Measurements from ENCODE around the gene HS1BP3.

Gene HS1BP3

GRCh38 chr2:20666005-20666303, 15.1 kb upstream of the HS1BP3 start:
- no peaks in the 10 kb centered on the region for H3K9me3 Mint-ChIP-seq
- peak overlapping the region; percentile 75 to 81 (median 80) for H3K4me3 Mint-ChIP-seq
- H3K36me3 Mint-ChIP-seq (ENCODE audit: low read depth): no peaks in the 10 kb centered on the region
- no peak for TF ChIP-seq CTCF (IDR thresholded peaks at IDR 0.05; ENCODE audit: unreplicated experiment in 3 of 3)
- peaks cover 9% of the 10 kb centered on the region for H3K4me1 Mint-ChIP-seq
- H3K27me3 Mint-ChIP-seq (ENCODE audit: low read depth): peaks cover 96% of the 10 kb centered on the region
- H3K27ac Mint-ChIP-seq: no peak overlapping the region

- H3K4me3 Mint-ChIP-seq: peak overlapping the region; percentile 68 to 75 (median 72)
- H3K36me3 Mint-ChIP-seq (ENCODE audit: low read depth): no peaks in the 10 kb centered on the region
- no peak for TF ChIP-seq CTCF (IDR thresholded peaks at IDR 0.05; ENCODE audit: unreplicated experiment in 3 of 3)
- no peaks in the 10 kb centered on the region for H3K9me3 Mint-ChIP-seq
- peaks cover 96% of the 10 kb centered on the region for H3K27me3 Mint-ChIP-seq (ENCODE audit: low read depth)
- H3K4me1 Mint-ChIP-seq: peaks cover 9% of the 10 kb centered on the region
- no peak overlapping the region for H3K27ac Mint-ChIP-seq
These were observed 14.5 kb upstream of the HS1BP3 start for GRCh38 chr2:20665243-20666004.

- Mint-ChIP-seq H3K9me3 (no peaks in the 10 kb centered on the region), H3K36me3 (ENCODE audit: low read depth) (no peaks in the 10 kb centered on the region), H3K4me3 (peak overlapping the region; percentile 56 to 75 (median 72)), H3K27me3 (ENCODE audit: low read depth) (peaks cover 96% of the 10 kb centered on the region), H3K27ac (no peak overlapping the region), H3K4me1 (peaks cover 9% of the 10 kb centered on the region)
- no peak for TF ChIP-seq CTCF (IDR thresholded peaks at IDR 0.05; ENCODE audit: unreplicated experiment in 3 of 3)
These were observed 13.7 kb upstream of the HS1BP3 start for GRCh38 chr2:20664431-20665242.

GRCh38 chr2:20664071-20664390, 13.1 kb upstream of the HS1BP3 start:
- Mint-ChIP-seq H3K27ac (no peak overlapping the region), H3K9me3 (no peaks in the 10 kb centered on the region), H3K36me3 (ENCODE audit: low read depth) (no peaks in the 10 kb centered on the region), H3K4me3 (peak overlapping the region; percentile 13 to 56 (median 45)), H3K27me3 (ENCODE audit: low read depth) (peaks cover 96% of the 10 kb centered on the region), H3K4me1 (peaks cover 9% of the 10 kb centered on the region)
- TF ChIP-seq CTCF (IDR thresholded peaks at IDR 0.05; ENCODE audit: unreplicated experiment in 3 of 3): no peak

GRCh38 chr2:20663196-20664070, 12.5 kb upstream of the HS1BP3 start:
- H3K27me3 Mint-ChIP-seq (ENCODE audit: low read depth): peaks cover 96% of the 10 kb centered on the region
- H3K27ac Mint-ChIP-seq: no peak overlapping the region
- H3K4me1 Mint-ChIP-seq: peaks cover 9% of the 10 kb centered on the region
- H3K4me3 Mint-ChIP-seq: no peak overlapping the region
- H3K9me3 Mint-ChIP-seq: no peaks in the 10 kb centered on the region
- TF ChIP-seq CTCF (IDR thresholded peaks at IDR 0.05; ENCODE audit: unreplicated experiment in 3 of 3): no peak
- no peaks in the 10 kb centered on the region for H3K36me3 Mint-ChIP-seq (ENCODE audit: low read depth)

All from nephron (organoid).